ENCODE results near the gene ANXA4. TPM values are rescaled to one million over a fixed set of nuclear protein-coding genes. Genes with fewer than 3 reads are reported as not detected.

ANXA4 gene
- total RNA-seq, result 33.7 and 38.4 TPM in 2 replicates

DNA sequence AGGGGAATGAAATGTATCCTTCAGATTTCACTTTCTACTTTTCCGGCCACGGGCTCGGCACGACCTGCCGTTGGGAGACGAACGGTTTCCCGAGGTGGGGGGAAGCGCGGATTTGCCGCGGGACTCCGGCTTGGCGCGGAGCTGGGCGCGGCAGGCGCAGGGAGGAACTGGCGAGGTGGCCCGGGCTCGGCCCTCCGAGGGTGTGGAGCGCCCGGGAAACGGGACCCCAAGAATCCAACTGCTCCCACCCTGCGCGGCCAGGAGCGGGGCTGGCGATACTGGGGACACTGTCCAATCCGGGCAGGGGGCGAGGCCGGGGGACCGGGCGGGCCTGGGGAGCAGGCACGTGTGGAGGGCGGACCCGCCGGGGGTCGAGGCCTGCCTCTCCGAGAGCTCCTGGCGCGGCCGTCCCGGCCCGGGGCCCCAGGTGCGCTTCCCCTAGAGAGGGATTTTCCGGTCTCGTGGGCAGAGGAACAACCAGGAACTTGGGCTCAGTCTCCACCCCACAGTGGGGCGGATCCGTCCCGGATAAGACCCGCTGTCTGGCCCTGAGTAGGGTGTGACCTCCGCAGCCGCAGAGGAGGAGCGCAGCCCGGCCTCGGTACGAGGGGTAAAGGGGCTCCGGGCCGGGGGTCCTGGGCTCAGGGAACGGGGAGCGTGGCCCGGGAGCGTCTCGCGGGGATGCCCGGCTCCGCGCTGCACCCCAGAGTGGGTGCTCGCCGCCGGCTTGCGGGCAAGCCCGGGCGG, at the start of gene ANXA4:
TSS of gene ANXA4 (plus strand) at position 560 of the 747 bp plus-strand sequence. CDS start 39,432 bp downstream, outside the sequence.

DNA sequence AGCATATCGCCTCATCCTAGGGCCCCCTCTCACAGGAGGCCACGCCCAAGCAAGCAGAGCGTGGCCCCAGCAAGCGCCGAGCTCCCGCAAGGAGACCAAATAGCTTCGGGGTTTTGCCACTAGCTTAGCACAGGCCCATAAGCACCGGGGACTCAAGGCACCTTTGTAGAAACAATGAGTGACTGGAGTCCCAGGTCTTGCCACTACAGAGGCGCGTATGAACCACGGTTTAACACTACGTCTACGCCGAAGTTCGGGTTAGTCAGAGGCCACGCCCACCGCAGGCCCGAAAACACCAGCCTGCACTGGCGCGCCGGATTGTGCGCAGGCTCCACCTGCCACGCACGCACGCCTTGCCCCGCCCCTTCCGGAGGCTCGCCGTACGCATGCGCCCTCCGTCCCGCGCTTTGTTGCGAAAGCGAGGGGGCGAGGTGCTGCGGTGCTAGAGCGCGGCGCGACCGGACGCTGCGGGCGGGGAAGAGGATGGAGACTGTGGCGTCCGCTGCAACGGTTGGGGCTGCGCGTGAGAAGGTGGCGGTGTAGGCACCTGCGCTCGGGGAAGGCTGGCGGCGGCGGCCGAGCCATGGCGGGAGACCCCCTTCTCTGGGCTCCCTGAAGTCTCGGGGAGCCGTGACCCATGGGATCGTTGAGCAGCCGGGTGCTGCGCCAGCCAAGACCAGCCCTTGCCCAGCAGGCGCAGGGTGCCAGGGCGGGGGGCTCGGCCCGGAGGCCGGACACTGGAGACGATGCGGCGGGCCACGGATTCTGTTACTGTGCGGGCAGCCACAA, 87.5 kb downstream of the ANXA4 start, which contains the start of gene GMCL1:
TSS of gene GMCL1 (plus strand) at position 405 of the 789 bp plus-strand sequence. CDS start at position 638, 233 bp downstream.

Small RNA genes lying within 50 kb of the gene (small RNA-seq; reads per million reads assigned to genes)
- not detected for gene RPL23AP92

Other genes starting within 250 kb of the ANXA4 start
- 148 and 174 TPM in 2 replicates for gene AAK1, start 98.4 kb upstream of the ANXA4 start, total RNA-seq
- 16.0 and 18.5 TPM in 2 replicates for gene GMCL1, start 87.5 kb downstream of the ANXA4 start, total RNA-seq
- gene SNRNP27, start 151.8 kb downstream of the ANXA4 start, total RNA-seq, result 53.8 and 73.1 TPM in 2 replicates
- 6.1 and 7.2 TPM in 2 replicates for gene MXD1, start 173.0 kb downstream of the ANXA4 start, total RNA-seq
- gene ASPRV1, start 219.5 kb downstream of the ANXA4 start, total RNA-seq, result 0.13 and 0.14 TPM in 2 replicates

Data from thoracic aorta endothelial cell (primary cell).